Stromal cell of bone marrow (primary cell): Measurements from ENCODE around the gene H6PD.

Experiments
- DNase-seq: peaks from one replicate; pipeline ENCODE4 v3.0.0-alpha.2; 2012; ENCODE audit warnings: low read depth

Gene H6PD

DNA sequence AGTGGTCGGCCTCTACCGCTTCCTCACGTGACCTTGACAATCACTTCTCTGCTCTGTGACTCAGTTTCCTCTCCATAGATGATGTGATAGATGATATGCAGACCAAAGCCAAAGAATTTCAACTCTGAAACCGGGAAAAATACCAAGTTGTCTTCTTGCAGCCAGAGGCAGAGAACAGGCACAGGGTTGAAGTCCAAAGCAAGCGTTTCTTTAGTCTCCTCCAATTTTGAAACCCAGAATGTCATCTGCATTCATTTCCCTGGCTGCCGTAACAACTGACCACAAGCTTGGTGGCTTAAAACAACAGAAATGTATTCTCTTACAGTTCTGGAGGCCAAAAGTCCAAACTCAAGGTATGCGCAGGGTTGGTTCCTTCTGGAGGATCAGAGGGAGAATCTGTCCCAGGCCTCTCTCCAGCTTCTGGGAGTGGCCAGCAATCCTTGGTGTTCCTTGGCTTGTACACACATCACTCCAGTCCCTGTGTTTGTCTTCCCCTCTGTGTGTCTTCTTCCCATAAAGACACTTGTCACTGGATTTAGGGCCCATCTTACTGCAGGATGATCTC, 30.3 kb upstream of the H6PD start:
- DNase-seq = no peak

DNA sequence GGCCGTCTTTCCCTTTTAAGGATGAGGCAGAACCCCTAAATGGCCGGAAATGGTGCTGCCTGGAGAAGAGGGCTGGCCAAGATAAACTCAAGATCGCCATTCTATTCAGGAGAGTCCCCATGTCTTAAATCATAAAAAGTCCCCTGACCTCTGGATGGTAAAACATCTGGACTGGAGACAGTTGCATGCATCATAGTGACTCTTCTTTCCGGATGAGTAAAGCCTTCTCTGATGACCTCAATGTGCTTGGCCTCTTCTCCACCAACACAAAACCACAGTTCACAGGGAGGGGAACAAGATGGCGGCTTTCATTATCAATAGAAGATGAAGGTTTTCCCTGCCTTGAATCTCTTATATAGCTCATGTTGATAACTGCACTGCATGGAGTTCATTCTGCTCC, 27.5 kb upstream of the H6PD start:
- peak; percentile 71 for DNase-seq

DNA sequence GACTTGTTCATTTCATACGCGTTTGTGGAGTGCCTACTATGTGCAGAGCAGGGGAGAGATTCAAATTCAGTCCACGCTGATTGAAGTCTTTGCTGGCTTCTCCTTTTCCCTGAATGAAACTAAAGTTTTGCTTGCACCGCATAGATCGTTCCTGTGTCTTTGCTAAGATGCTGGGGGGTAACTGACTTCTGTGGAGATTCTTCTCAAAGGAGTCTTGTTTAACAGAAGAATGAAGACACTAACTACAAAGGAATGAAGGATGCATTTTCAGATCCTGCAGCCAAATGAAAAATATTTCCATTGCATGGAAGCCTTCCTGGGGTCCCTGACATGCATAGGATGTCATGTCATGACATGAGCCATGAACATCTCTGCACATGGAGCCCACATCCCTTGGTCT, 26.9 kb upstream of the H6PD start:
- no peak for DNase-seq

DNA sequence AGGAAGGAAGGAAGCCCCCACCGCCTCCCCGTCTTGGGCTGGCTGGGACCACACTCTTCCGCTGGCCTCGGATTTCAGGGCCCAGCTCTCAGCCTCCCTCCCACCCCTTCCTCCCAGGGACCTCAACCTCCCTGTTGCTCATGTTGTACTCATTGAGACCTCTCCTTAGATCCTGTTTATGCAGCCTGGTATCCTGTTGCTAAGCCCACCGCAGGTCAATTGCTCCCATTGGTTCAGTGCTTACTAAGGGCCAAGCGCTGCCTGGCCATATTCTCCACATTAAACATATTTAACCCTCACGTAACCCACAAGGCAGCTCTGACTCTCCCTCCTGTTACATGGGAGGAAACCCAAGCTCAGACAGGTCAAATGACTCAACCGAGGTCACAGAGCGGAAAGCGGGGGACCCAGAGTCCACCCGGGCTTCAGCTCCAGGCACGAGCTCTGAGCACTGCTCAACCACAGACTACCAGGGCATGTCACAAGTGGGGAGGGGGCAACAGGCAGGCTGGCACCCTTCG, 23.2 kb upstream of the H6PD start:
- no peak for DNase-seq

DNA sequence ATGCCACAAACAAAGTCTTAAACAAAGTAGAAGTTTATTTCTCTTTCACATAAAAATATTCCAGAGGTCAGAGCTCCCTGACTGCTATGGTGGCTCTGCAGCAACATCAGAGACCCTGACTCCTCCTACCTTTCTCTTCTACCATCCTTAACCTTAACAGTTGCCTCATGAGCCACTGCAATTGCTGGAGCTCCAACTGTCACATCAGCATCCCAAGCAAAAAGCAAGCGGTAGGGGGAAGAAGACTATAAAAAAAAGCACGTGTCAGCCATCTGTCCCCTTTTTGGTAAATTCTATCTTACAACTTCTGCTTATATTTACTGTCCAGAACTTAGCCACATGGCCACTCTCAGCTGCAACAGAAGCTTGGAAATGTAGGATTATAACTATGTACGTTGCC, 21.8 kb upstream of the H6PD start:
- DNase-seq = no peak

DNA sequence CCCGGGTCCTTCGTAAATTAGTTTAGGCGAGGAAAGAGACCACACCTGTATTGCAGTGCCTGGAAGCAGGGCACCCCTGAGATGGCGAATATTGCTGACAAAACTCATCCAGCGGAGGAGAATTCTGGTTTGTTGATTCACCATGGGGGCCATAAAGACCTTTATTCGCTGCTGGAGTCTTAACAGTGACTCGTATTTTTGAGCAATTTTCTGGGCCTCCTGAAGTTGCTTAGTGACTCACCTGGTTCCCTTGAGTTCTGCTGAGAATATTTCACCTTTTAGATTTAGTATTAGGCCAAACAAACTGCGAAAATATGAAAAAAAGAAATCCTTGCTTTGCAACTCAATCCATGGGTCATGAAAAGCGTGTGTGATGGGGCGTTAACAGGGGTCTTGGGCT, 20.6 kb upstream of the H6PD start:
- DNase-seq = no peak

DNA sequence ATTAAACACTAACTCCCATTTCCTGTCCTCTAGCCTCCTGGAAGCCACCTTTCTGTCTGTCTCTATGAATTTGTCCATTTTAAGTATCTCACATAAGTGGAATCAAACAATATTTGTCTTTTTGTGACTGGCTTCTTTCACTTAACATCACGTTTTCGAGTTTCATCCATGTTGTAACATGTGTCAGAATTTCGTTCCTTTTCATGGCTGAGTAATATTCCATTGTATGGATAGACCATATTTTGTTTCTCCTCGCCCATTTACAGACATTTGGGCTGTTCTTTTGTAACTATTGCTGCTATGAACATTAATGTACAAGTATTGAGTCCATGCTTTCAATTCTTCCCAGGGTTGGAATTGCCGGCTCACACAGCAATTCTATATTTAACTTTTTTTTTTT, 15.7 kb upstream of the H6PD start:
- no peak for DNase-seq

DNA sequence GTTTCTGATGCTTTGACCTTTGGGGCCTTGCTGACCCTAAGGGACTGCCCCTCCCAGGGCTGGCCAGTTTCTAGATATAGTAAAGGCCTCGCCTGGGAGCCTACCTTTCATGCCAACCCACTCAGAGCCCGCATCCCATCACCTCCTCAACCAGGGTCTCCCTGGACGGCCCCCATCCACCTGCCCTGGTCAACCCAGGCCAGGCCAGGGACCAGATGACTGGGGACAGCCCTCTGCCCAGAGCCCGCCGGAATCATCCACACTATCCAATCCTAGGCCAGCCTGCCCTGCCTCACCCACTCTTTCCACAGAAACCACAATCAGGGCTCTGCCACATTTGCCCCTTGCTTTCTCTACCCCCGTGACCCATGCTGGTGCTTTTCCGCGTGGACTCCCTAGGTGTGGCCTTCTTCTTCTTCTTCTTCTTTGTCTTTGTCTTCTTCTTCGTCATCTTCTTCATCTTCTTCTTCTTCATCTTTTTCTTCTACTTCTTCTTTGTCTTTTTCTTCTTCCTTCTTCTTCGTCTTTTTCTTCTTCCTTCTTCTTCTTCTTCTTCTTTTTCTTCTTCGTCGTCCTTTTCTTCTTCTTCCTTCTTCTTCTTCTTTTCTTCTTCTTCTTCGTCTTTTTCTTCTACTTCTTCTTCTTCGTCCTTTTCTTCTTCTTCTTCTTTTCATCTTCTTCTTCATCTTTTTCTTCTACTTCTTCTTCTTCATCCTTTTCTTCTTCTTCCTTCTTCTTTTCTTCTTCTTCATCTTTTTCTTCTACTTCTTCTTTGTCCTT, 11.5 kb upstream of the H6PD start:
- DNase-seq = no peak

DNA sequence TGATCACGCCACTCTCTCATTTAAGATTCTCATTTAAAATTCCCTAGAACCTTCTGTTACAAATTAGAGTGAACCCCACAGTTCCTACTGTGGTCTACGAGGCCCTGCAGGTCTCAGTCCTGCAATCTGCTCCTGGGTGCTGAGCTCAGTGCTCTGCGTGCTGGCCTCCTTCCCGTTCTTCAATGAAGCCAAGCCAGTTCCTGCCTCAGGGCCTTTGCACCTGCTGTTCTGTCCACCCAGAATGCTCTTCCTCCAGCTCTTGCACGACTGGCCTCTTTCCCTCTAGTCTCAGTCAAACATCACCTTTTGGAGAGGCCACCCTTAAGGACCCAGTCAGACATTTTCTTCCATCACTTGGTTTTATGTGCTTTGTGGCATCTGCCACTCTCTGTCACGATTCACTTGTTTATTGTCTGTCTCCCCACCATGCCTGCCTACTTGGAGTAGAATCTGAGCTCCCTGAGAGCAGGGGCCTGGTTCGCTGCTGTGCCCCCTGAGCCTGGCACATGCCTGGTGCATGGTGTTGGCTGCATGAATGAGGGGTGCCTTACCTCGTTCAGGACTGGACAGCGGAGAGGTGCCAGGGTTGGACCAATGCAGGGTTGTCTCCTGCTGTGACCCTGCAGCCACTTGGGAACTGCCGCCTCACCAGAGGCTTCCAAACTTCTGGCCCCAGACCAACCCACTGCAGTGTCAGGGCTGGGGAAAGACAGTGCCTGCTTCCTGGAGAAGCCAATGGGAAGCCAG, 9.7 kb upstream of the H6PD start:
- DNase-seq = no peak

DNA sequence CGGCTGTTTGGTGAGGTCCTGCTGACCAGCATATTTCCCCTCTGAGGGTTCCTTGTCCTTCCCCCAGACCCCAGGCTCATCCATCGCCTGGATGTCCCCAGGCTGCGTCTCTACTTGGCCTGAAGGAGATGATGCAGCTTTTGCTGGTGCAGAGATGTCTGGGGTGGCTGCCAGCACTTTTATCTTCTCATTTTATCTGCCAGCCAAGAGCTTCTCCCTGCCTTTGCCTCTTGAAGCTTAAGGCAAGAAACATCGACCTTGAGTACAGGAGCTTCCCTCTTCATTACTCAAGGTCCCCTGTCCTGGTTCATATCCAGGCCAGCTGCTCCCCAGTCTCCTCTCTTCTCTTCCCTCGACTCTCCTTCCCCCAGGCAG, 9.2 kb upstream of the H6PD start:
- DNase-seq = no peak

DNA sequence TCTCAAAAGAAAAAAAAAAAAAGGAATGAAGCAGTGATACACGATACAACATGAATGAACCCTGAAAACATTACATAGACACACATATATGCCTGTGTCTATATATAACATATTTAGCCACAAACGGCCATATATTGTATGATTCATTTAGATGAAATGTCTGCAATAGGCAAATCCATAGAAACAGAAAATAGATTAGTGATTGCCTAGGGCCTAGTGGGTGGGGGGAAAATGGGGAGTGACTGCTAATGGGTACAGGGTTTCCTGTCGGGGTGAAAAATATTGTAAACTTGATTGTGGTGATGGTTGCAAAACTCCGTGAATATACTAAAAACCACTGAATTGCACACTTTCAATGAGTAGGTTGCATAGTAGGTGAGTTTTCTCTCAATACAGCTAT, 6.0 kb upstream of the H6PD start:
- DNase-seq = no peak

DNA sequence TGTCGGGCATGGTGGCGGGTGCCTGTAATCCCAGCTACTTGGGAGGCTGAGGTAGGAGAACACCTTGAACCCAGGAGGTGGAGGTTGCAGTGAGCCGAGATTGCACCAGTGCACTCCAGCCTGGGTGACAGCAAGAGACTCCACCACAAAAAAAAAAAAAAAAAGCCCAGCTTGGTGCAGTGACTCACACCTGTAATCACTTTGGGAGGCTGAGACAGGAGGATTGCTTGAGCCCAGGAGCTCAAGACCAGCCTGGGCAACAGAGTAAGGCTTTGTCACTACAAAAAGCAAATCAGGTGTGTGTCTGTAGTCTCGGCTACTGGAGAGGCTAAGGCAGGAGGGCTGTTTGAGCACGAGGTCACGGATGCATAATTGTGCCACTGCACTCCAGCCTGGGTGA, 5.0 kb upstream of the H6PD start:
- no peak for DNase-seq

DNA sequence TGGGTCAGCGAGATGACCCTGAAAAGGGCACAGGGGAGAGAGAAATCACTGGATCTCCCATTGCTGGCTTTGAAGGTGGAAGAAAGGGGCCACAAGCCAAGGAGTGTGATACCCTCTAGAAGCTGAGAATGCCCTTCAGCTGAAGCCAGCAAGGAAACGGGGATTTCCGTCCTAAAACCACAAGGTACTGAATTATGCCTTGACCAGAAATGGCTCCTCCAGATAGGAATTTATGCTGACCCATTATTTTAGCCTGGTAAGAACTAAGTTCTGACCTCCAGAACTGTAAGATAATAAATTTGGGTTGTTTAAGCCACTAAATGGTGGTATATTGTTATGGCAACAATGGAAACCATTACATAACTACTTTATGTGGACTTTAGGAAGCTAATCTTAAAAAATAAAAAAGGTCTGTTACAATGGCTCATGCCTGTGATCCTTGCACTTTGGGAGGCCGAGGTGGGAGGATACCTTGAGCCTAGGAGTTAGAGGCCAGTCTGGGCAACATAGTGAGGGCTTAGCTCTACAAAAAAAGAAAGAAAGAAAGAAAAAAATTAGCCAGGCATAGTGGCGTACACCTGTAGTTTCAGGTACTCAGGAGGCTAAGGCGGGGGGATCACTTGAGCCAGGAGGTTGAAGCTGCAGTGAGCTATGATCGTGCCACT, 3.6 kb upstream of the H6PD start:
- DNase-seq = no peak

DNA sequence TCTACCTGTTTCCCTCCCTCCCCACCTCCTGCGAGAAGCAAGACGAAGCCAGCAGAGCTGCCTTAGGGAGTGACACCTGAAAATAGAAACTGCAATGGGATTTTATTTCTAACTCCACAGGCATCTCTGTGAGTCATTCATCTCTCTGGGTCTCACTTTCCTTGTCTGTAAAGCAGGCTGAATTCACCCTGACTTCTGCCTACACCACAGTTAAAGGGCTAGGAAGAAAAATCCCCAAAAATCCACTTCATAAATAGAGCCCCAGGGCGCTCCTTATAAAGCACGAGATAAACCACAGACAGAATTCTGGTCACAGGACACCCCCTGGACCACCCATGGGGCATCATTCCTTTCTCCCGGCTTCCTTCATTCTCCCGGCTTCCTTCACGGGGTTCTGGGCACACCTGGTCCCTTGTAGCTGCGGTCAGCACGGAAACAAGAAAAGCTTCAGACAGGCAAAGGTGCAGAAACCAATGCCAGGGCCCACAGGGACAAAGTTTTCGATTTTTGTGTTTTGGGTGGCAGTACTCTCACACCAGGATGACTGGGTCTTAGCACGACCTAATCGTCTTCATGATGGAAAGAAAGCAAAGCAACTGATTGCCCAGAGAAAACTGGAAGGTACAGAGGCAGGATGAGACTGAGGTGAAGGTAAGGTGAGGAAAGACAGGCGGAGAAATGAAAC, 2.8 kb upstream of the H6PD start:
- DNase-seq = no peak

DNA sequence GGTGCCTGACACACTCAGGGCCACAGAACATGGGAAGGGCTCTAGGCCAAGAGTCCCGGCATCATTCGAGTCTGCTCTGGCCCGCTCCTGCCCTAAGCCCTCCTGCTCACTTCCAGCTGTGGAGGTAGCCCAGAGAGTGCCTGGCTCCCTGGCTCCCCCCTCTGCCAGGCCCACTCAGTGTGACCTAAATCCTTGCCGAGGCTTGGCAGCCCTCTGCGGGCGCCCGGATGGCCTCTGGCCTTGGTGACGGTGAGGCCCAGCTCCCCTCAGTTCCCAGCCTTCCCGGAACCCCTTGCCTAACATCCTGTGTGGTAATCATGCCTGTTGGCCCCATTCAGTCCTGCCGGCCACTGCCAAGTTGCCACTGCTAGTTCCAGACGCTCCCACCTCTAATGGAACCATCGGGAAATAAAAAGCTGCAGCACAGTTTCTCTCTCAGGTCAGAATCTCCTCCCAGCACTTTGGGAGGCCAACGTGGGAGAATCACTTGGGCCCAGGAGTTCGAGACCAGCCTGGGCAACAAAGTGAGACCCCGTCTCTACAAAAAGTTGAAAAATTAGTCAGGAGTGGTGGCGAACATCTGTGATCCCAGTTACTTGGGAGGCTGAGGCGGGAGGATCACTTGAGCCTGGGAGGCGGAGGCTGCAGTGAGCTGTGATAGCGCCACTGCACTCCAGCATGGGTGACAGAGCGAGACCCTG, 1.2 kb upstream of the H6PD start:
- DNase-seq = peak; percentile 70

DNA sequence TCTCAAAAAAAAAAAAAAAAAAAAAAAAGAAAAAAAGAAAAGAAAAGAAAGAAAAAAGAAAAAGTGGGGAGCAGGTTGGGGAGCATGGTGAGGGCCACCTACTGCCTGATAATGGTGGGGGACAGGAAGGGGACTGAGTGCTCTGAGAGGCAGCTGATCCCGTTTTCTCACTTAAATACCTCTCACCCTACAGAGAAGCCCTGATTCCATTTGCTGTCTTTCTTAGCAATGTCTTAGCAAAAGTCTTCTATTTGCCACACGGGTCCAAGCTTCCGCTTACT, 692 bp upstream of the H6PD start:
- no peak for DNase-seq

DNA sequence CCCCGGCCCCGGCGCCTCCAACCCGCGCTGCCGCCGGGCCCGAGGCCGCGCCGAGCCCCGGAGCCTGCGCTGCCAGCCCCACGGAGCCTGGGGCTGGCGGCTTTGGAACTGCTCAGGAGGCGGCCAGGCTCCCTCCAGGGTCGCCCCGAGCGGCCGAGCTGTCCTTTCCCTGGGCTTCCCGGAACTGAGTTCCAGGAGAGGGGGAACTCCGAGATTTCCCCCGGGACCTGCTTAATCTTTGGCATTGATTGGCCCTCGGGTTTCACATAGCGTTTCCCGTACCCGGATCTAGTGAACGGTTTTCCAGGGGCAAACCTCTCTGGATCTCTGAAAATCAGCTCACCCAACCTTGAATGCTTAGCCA, 504 bp downstream of the H6PD start:
- DNase-seq = peak; percentile 37

DNA sequence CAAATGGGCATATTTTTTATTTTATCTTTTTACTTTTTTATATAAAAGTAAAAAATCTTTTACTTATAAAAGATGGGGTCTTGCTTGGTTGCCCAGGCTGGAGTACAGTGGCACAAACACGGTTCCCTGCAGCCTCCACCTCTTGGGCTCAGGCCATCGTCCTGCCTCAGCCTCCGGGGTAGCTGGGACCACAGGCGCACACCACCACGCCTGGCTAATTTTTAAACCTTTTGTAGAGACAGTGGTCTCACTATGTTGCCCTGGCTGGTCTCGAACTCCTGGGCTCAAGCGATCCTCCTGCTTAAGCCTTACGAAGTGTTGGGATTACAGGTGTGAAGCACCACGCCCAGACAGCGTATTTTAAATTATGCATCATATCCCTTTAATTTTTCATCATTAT, 986 bp downstream of the H6PD start:
- DNase-seq = no peak

DNA sequence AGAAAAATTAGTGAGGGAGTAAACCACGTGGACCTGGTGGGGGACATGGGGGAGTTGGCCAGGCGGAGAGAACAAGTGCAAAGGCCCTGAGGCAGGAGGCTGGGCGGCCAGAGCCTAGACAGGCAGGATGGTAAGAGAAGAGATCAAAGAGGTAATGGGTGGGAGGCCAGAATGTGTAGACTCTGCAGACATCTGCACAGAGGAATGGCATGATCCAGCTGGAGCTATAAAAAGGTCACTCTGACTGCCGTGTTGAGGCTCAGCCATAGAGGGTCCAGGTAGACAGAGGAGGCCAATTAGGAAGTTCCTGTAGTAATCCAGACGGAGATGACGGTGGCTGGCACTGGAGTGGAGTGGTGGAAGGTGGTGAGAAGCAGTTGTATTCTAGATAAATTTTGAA, 3.6 kb downstream of the H6PD start:
- DNase-seq = no peak

DNA sequence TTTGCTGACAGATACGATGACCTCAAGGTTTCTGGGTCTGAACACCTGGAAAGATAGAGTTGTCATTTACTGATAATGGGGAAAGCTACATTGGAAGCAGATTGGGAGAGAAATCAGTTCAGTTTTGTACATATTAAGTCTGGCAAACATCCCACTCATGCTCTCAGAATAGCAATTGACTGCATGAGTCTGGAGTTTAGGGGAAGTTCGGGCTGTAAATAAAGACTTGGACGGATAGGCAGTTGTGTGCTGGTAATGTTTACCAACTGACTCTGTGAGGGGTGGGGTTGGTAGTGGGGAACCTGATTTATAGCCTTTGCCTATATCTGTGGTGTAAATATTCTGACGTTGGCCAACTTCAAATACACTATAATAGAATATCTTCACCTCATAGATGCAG, 4.0 kb downstream of the H6PD start:
- DNase-seq = no peak

DNA sequence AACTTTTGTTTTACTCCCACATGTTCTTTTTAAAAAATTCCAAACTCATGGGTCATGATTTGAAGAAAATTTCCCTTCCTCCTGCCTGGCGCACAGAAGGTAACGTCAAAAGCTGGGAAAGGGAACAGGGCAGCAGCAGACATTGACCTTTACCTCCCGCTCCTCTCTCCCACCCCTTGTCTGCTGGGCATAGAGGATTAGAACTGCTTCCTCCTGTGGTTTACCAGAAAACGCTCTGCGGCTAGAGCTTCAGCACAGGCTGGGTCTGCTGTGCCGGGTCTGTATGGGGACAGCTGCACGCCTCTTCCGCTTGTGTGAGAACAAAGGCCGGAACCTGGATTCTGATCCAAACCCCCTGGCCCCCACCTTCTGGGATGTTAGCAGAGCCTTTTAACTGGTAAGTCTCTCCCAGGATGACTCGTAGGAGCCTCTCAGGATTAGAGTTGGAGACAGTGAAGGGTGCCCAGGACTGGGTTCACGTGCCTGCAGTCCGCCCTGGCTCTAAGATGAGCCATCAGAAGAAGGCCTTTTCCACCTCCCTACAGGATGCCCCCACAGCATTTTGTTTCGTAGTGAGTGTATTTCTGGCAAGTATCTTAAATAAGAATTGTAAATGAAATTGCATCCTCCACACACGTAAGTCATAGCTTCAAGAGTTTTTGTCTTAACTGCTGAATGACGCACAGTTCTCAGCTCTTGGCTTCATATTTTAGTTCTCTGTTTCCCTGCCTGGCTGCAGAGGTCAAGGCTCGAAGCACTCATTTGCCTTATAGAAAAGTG, 5.2 kb downstream of the H6PD start:
- DNase-seq = peak; percentile 21
